Lower leg skin (tissue), 3 donors: ENCODE results near the gene FAM43A.

Experiments
- CTCF ChIP-seq, 3 donors: fragments of 450-650 bp; IDR thresholded peaks; one replicate each; pipeline ENCODE4 v1.5.1; 2016; ENCODE audit warnings: antibody characterized with exemption in 3 of 3, mild to moderate bottlenecking in 3 of 3, moderate library complexity in 2 of 3
- POLR2A ChIP-seq, 2 donors: fragments of 450-650 bp; IDR thresholded peaks; one replicate each; pipeline ENCODE4 v1.6.1; 2016 to 2017; ENCODE audit warnings: antibody characterized with exemption in 2 of 2, mild to moderate bottlenecking in 1 of 2, moderate library complexity in 1 of 2

DNA sequence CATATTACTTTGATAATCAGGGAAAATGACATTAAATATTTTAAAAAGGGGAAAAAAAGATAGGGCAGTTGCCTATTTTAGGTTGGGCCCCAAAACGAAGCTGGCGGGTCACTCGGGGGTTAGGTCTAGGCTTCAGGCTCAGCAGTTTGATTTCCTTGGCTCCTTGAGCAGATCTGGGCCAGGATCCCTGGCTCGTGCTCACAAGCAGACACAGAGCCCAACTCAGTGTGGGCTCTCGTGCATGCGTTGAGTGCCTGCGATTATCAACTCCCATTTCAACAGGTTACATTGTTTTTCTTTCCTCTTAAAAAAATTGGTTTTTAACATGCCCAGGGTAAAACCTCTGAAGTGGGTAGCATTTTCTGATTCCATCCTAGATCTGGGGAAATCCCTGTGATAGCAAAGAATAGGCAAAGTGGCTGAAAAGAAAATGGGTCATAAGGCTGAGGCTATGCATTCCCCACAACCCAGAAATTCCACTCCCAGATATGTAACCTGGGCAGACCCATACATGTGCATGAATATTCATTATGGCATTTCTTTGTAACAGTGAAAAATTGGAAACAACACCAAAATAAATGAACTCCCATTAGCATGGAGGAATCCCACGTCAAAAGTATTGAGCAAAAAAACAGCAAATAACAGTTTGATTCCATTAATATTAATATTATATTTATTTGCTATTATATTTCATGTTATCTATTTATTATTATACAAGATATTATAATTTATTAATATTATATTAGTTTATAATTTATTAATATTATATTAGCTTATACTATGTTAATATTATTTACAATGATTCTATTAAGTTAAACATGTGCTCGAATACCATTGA is 27.8 kb downstream of the FAM43A start:
- no peak for TF ChIP-seq CTCF (IDR thresholded peaks at IDR 0.05)
- no peak for TF ChIP-seq POLR2A (IDR thresholded peaks at IDR 0.05)
